Hepatocyte (in vitro differentiated cells): ENCODE measurements around the gene FAM210A. TPM values are rescaled to one million over a fixed set of nuclear protein-coding genes. Genes with fewer than 3 reads are reported as not detected.

Source experiments
- DNase-seq: peaks from one replicate; pipeline ENCODE4 v3.0.0-alpha.2; 2016; ENCODE audit warnings: low spot score
- H2AFZ ChIP-seq: fragments of 200-600 bp; sonication (generic); 2 replicates; pipeline ENCODE4 v1.6.0; 2016; ENCODE audit warnings: antibody characterized with exemption, mild to moderate bottlenecking
- H3K27ac ChIP-seq: fragments of 200-600 bp; sonication (generic); 2 replicates; pipeline ENCODE4 v1.5.1; 2016; ENCODE audit warnings: mild to moderate bottlenecking
- H3K27me3 ChIP-seq: fragments of 200-600 bp; sonication (generic); 2 replicates; pipeline ENCODE4 v1.6.1; 2016
- H3K36me3 ChIP-seq: fragments of 200-600 bp; sonication (generic); replicated peaks from 2 replicates; pipeline ENCODE4 v1.5.1; 2016; ENCODE audit warnings: low read depth; ENCODE audit not compliant: insufficient read depth
- H3K4me1 ChIP-seq: fragments of 200-600 bp; sonication (generic); 2 replicates; pipeline ENCODE4 v1.5.1; 2016; ENCODE audit warnings: mild to moderate bottlenecking, moderate library complexity; ENCODE audit not compliant: insufficient read depth
- H3K4me2 ChIP-seq: fragments of 200-600 bp; sonication (generic); 2 replicates; pipeline ENCODE4 v1.6.0; 2016
- H3K4me3 ChIP-seq: fragments of 200-600 bp; sonication (generic); 2 replicates; pipeline ENCODE4 v1.5.1; 2016; ENCODE audit warnings: mild to moderate bottlenecking
- H3K79me2 ChIP-seq: fragments of 200-600 bp; sonication (generic); 2 replicates; pipeline ENCODE4 v1.6.0; 2017; ENCODE audit warnings: mild to moderate bottlenecking
- H3K9me2 ChIP-seq: fragments of 200-600 bp; sonication (generic); replicated peaks from 2 replicates; pipeline ENCODE4 v1.6.0; 2017; ENCODE audit warnings: mild to moderate bottlenecking; ENCODE audit not compliant: insufficient read depth
- H3K9me3 ChIP-seq: fragments of 200-600 bp; sonication (generic); 2 replicates; pipeline ENCODE4 v1.5.1; 2016; ENCODE audit warnings: low read depth, mild to moderate bottlenecking
- H4K20me1 ChIP-seq: fragments of 200-600 bp; sonication (generic); 2 replicates; pipeline ENCODE4 v1.6.0; 2016; ENCODE audit warnings: mild to moderate bottlenecking; ENCODE audit not compliant: insufficient read depth, poor library complexity, severe bottlenecking
- EZH2 ChIP-seq: fragments of 200-600 bp; sonication (generic); IDR thresholded peaks from 2 replicates; pipeline ENCODE4 v1.6.1; 2016; ENCODE audit warnings: antibody characterized with exemption, mild to moderate bottlenecking, borderline replicate concordance
- EZH2phosphoT487 ChIP-seq: fragments of 200-600 bp; sonication (generic); IDR thresholded peaks from one replicate; pipeline ENCODE4 v1.6.1; 2018; ENCODE audit warnings: antibody characterized with exemption, mild to moderate bottlenecking, low read depth, moderate library complexity; ENCODE audit not compliant: unreplicated experiment, severe bottlenecking
- WGBS: methylation state at CpG from one replicate; pipeline ENCODE4 v1.1.6; 2016; ENCODE audit warnings: low lambda C conversion rate; ENCODE audit errors: missing lambda C conversion rate; 5-methylcytosine and 5-hydroxymethylcytosine counted together
- polyA plus RNA-seq: library from polyadenylated mRNA; unstranded; fragments of >200 nt; fragmentation: Nextera tagmentation; extraction: Ambion mirVana; gene quantifications from 2 replicates; pipeline ENCODE4 v1.2.1, GENCODE V29; 2016
- total RNA-seq: library from RNA; depleted of rRNA; stranded (reverse); fragments of >200 nt; gene quantifications from 2 replicates; pipeline ENCODE4 v1.2.3, GENCODE V29; 2014
- TF ChIP-seq, protein P1 (sequence below): fragments of 200-600 bp; sonication (generic); IDR thresholded peaks from 2 replicates; pipeline ENCODE4 v1.5.1; 2016; ENCODE audit warnings: antibody characterized with exemption, mild to moderate bottlenecking; ENCODE audit not compliant: poor library complexity

The FAM210A gene
- total and polyA plus RNA-seq, 2 experiments from 2014 or later, result 13.9 to 20.6 TPM

DNA sequence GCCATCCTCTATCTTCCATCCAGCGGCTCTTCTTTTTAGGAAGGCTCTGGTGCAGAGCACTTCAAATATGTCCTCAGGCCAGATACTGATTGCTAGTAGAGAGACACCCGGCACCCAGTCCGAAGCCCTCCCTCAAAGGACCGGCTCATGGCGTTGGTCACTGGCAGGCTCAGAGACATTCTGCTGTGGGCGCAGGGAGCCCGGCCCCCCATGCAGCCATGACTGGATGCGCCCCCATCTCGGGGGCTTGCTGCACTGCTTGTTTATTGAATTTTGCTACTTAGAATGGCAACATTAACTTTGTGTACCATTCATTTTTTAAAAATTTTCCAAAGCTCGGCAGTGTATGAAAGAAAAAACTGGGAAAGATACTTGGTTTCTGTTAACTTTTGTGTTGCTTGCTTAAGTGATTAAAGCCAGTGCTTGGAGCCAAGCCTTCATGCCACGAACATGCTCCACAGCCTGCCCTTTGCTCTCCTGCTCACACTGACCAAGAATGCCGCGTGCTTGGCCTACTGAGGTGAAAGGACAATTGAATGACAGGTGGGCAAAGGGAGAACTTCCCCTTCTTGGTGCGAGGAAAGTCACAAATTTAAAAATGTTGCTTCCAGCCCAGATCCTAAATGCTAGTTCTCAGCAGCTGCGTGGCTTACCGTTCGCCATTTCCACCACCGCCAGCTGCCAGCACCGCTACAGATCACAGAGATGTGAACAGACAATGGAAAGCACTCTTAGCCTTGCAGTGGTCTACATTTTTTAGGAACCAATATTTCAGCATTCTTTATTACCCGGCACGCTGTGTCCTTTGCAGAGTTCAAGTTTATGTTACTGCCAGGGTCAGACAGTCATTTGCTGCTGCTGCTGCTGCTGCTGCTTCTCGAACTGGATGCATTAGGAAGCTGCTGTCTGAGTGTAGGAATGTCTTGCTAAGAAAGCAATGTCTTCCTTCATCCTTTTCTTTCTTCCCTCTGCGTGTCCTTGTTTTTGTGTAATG, 76.7 kb downstream of the FAM210A start:
- Histone ChIP-seq H3K36me3 (no peaks in the 10 kb centered on the region), H3K4me2 (no peak overlapping the region), H3K4me1 (no peaks in the 10 kb centered on the region), H3K4me3 (no peak overlapping the region), H3K79me2 (no peaks in the 10 kb centered on the region), H4K20me1 (no peaks in the 10 kb centered on the region), H3K27me3 (no peaks in the 10 kb centered on the region), H2AFZ (no peak overlapping the region), H3K27ac (no peak overlapping the region), H3K9me2 (no peaks in the 10 kb centered on the region), H3K9me3 (no peaks in the 10 kb centered on the region)
- no peak for DNase-seq
- TF ChIP-seq, protein P1, sequence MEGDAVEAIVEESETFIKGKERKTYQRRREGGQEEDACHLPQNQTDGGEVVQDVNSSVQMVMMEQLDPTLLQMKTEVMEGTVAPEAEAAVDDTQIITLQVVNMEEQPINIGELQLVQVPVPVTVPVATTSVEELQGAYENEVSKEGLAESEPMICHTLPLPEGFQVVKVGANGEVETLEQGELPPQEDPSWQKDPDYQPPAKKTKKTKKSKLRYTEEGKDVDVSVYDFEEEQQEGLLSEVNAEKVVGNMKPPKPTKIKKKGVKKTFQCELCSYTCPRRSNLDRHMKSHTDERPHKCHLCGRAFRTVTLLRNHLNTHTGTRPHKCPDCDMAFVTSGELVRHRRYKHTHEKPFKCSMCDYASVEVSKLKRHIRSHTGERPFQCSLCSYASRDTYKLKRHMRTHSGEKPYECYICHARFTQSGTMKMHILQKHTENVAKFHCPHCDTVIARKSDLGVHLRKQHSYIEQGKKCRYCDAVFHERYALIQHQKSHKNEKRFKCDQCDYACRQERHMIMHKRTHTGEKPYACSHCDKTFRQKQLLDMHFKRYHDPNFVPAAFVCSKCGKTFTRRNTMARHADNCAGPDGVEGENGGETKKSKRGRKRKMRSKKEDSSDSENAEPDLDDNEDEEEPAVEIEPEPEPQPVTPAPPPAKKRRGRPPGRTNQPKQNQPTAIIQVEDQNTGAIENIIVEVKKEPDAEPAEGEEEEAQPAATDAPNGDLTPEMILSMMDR, result no peak
- TF ChIP-seq EZH2phosphoT487 (no peak), EZH2 (no peak)
- WGBS, result 88% methylated on average over 23 of the region's 23 CpGs

DNA sequence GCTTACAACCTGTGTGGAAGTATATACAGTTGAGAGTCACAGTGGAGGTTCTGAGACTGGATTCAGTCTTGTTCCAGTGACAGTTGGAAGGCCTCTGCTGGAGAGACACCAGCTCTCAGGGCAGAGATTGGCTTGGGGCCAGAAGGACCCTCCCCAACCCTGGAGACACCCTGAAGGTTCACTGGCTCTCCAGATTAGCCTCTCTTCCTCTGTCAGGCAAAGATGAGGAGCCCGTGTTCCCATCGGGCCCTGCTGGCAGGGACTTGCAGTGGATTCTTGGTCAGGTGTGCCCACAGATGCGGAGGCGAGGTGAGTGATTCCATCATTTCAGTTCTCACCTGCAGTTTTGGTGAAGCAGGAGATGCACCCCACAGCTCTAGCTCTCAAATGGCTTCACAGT, 78.6 kb downstream of the FAM210A start:
- TF ChIP-seq EZH2phosphoT487 (no peak), EZH2 (no peak)
- TF ChIP-seq, protein P1, result no peak
- Histone ChIP-seq H3K9me2 (no peaks in the 10 kb centered on the region), H3K4me2 (no peak overlapping the region), H3K27ac (no peak overlapping the region), H3K9me3 (no peaks in the 10 kb centered on the region), H3K27me3 (no peaks in the 10 kb centered on the region), H2AFZ (no peak overlapping the region), H3K79me2 (no peaks in the 10 kb centered on the region), H3K36me3 (no peaks in the 10 kb centered on the region), H3K4me1 (no peaks in the 10 kb centered on the region), H3K4me3 (no peak overlapping the region), H4K20me1 (no peaks in the 10 kb centered on the region)
- DNase-seq, result no peak
- 96% methylated on average over 4 of the region's 4 CpGs for WGBS

DNA sequence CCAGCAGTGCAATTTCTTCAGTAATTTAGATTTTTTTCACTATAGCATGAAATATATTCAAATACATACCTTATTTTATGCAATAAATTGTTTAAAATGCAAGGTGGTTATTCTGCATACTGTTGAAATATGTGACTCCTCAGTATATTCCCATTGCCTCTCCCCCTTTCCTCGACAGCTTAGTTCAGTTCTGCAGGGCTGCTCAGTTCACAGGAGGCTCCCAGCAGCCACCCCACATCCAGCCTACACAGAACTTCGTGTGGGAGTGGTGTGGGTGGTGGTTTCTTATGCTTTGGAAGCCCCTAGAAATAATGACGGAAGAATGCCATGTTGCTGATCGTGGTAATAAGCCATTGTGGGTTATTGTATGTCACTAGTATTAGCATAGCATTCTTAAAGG, 79.7 kb downstream of the FAM210A start:
- no peaks in the 10 kb centered on the region for H3K36me3 ChIP-seq
- TF ChIP-seq, protein P1, result no peak
- TF ChIP-seq EZH2phosphoT487 (no peak), EZH2 (no peak)
- WGBS, result 83% methylated on average over 4 of the region's 4 CpGs
- H4K20me1 ChIP-seq, result no peaks in the 10 kb centered on the region
- no peaks in the 10 kb centered on the region for H3K4me1 ChIP-seq
- H3K79me2 ChIP-seq, result no peaks in the 10 kb centered on the region
- no peak overlapping the region for H3K4me3 ChIP-seq
- no peak overlapping the region for H3K27ac ChIP-seq
- H3K9me3 ChIP-seq, result no peaks in the 10 kb centered on the region
- H3K4me2 ChIP-seq, result no peak overlapping the region
- H2AFZ ChIP-seq, result no peak overlapping the region
- no peak for DNase-seq
- no peaks in the 10 kb centered on the region for H3K9me2 ChIP-seq
- no peaks in the 10 kb centered on the region for H3K27me3 ChIP-seq
